Measurements from ENCODE around the gene SVIP. TPM values are rescaled to one million over a fixed set of nuclear protein-coding genes. Genes with fewer than 3 reads are reported as not detected.

SVIP gene
- polyA plus RNA-seq, 3 donors, result 37.3 to 43.7 (median 40.5) TPM

- no peak for DNase-seq (ENCODE audit: extremely low read depth in 1 of 11, low read depth in 9 of 11, low spot score in 4 of 11)
Measured at GRCh38 chr11:22807855-22808570, 21.6 kb downstream of the SVIP start.

GRCh38 chr11:22807391-22807790 lies 22.2 kb downstream of the SVIP start:
- DNase-seq (ENCODE audit: extremely low read depth in 1 of 11, low read depth in 9 of 11, low spot score in 4 of 11), result no peak

GRCh38 chr11:22802861-22803260 lies 26.7 kb downstream of the SVIP start:
- DNase-seq (ENCODE audit: extremely low read depth in 1 of 11, low read depth in 9 of 11, low spot score in 4 of 11), result no peak

GRCh38 chr11:22800482-22800881 lies 29.1 kb downstream of the SVIP start:
- no peak for DNase-seq (ENCODE audit: extremely low read depth in 1 of 11, low read depth in 9 of 11, low spot score in 4 of 11)

GRCh38 chr11:22798901-22799300 lies 30.7 kb downstream of the SVIP start:
- DNase-seq (ENCODE audit: extremely low read depth in 1 of 11, low read depth in 9 of 11, low spot score in 4 of 11), result no peak

- DNase-seq (ENCODE audit: extremely low read depth in 1 of 11, low read depth in 9 of 11, low spot score in 4 of 11), result no peak
Measured at GRCh38 chr11:22797047-22797446, 32.6 kb downstream of the SVIP start.

- no peak for DNase-seq (ENCODE audit: extremely low read depth in 1 of 11, low read depth in 9 of 11, low spot score in 4 of 11)
Measured at GRCh38 chr11:22795914-22796313, 33.7 kb downstream of the SVIP start.

- DNase-seq (ENCODE audit: extremely low read depth in 1 of 11, low read depth in 9 of 11, low spot score in 4 of 11), result no peak
Measured at GRCh38 chr11:22792497-22792896, 37.1 kb downstream of the SVIP start.

GRCh38 chr11:22787551-22788162 lies 41.9 kb downstream of the SVIP start:
- DNase-seq (ENCODE audit: extremely low read depth in 1 of 11, low read depth in 9 of 11, low spot score in 4 of 11), result peak in 10 of 11 donors; percentile 10 to 58 (median 28)

- no peak for DNase-seq (ENCODE audit: extremely low read depth in 1 of 11, low read depth in 9 of 11, low spot score in 4 of 11)
Measured at GRCh38 chr11:22787055-22787454, 42.5 kb downstream of the SVIP start.

GRCh38 chr11:22786475-22786874 lies 43.1 kb downstream of the SVIP start:
- DNase-seq (ENCODE audit: extremely low read depth in 1 of 11, low read depth in 9 of 11, low spot score in 4 of 11), result no peak

- no peak for DNase-seq (ENCODE audit: extremely low read depth in 1 of 11, low read depth in 9 of 11, low spot score in 4 of 11)
Measured at GRCh38 chr11:22785251-22785650, 44.4 kb downstream of the SVIP start.

- DNase-seq (ENCODE audit: extremely low read depth in 1 of 11, low read depth in 9 of 11, low spot score in 4 of 11), result no peak
Measured at GRCh38 chr11:22780952-22781593, 48.5 kb downstream of the SVIP start.

GRCh38 chr11:22779850-22780249 lies 49.8 kb downstream of the SVIP start:
- no peak for DNase-seq (ENCODE audit: extremely low read depth in 1 of 11, low read depth in 9 of 11, low spot score in 4 of 11)

GRCh38 chr11:22778642-22779041 lies 51.0 kb downstream of the SVIP start:
- no peak for DNase-seq (ENCODE audit: extremely low read depth in 1 of 11, low read depth in 9 of 11, low spot score in 4 of 11)

GRCh38 chr11:22775248-22775647 lies 54.4 kb downstream of the SVIP start:
- DNase-seq (ENCODE audit: extremely low read depth in 1 of 11, low read depth in 9 of 11, low spot score in 4 of 11), result no peak

- DNase-seq (ENCODE audit: extremely low read depth in 1 of 11, low read depth in 9 of 11, low spot score in 4 of 11), result no peak
Measured at GRCh38 chr11:22774716-22775115, 54.9 kb downstream of the SVIP start.

- DNase-seq (ENCODE audit: extremely low read depth in 1 of 11, low read depth in 9 of 11, low spot score in 4 of 11), result no peak
Measured at GRCh38 chr11:22769081-22769480, 60.5 kb downstream of the SVIP start.
